Esophagus muscularis mucosa (tissue), 4 donors: ENCODE data around the gene GRHL1. TPM values are rescaled to one million over a fixed set of nuclear protein-coding genes. Genes with fewer than 3 reads are reported as not detected.
"Not testable (repeated sequence)": the region's sequence is repeated elsewhere in the genome, so short reads cannot be mapped to it uniquely, and the experiment has no call there.

ENCODE experiments used
- DNase-seq: peaks from one replicate; pipeline ENCODE4 v3.0.0-alpha.2; 2017; ENCODE audit errors: extremely low spot score
- H3K27ac ChIP-seq, 4 donors: fragments of 200-600 bp; sonication (generic); replicated peaks in 1 of 4; 1 replicate in 3 of 4; 2 replicates in 1 of 4; pipeline ENCODE4 v1.5.1; 2016 to 2019; ENCODE audit warnings: mild to moderate bottlenecking in 1 of 4
- H3K27me3 ChIP-seq, 4 donors: fragments of 200-600 bp; sonication (generic); one replicate each; pipeline versions ENCODE4 v1.5.1 to v1.6.0; 2016 to 2019
- H3K36me3 ChIP-seq, 4 donors: fragments of 200-600 bp; sonication (generic); one replicate each; pipeline ENCODE4 v1.5.1; 2016 to 2019
- H3K4me1 ChIP-seq, 4 donors: fragments of 200-600 bp; sonication (generic); one replicate each; pipeline ENCODE4 v1.5.1; 2016 to 2019
- H3K4me3 ChIP-seq, 4 donors: fragments of 200-600 bp; sonication (generic); 1 replicate in 2 of 4; 2 replicates in 2 of 4; pipeline ENCODE4 v1.5.1; 2016 to 2019; ENCODE audit warnings: mild to moderate bottlenecking in 4 of 4, moderate library complexity in 1 of 4
- H3K9me3 ChIP-seq, 4 donors: fragments of 200-600 bp; sonication (generic); 1 replicate in 3 of 4; 2 replicates in 1 of 4; pipeline ENCODE4 v1.5.1; 2016 to 2019
- CTCF ChIP-seq, 3 experiments: fragments of 200-600 bp in 2 of 3; fragments of 450-650 bp in 1 of 3; sonication (generic) in 2 of 3; IDR thresholded peaks; one replicate each; pipeline ENCODE4 v1.5.1; 2017 to 2019; ENCODE audit warnings: antibody characterized with exemption in 3 of 3, mild to moderate bottlenecking in 2 of 3, moderate library complexity in 1 of 3
- EP300 ChIP-seq: sonication (generic); formaldehyde crosslinking; IDR thresholded peaks from one replicate; pipeline ENCODE4 v1.6.1; 2017; ENCODE audit warnings: antibody characterized with exemption
- POLR2A ChIP-seq: fragments of 450-650 bp; IDR thresholded peaks from one replicate; pipeline ENCODE4 v1.6.1; 2017; ENCODE audit warnings: antibody characterized with exemption, moderate library complexity, mild to moderate bottlenecking, low read depth
- POLR2AphosphoS5 ChIP-seq, 2 donors: sonication (generic); formaldehyde crosslinking; IDR thresholded peaks; one replicate each; pipeline ENCODE4 v1.6.1; 2017; ENCODE audit warnings: antibody characterized with exemption in 2 of 2
- WGBS: methylation state at CpG from one replicate; pipeline ENCODE4 v1.1.5; 2018; 5-methylcytosine and 5-hydroxymethylcytosine counted together
- intact Hi-C: fragments of 100-400 bp; cut with DNase I; formaldehyde crosslinking; loops from one replicate; pipeline ENCODE4 v1.15.1; 2023
- total RNA-seq, 4 donors: library from RNA; depleted of rRNA; stranded (reverse); fragments of >200 nt; gene quantifications; one replicate each; pipeline versions ENCODE4 v1.1.0 to v1.2.1, GENCODE V29; 2016

The GRHL1 gene
- total RNA-seq, 4 donors from 2014 or later, result 0.86 to 5.1 (median 2.6) TPM

- peak overlapping the region in 2 of 4 donors; percentile 55 to 62 for H3K27ac ChIP-seq
- no peak overlapping the region for H3K4me3 ChIP-seq
- H3K36me3 ChIP-seq, result no peaks in the 10 kb centered on the region
- intact Hi-C loops, result no loop called here
- 87% methylated on average over 9 of the region's 9 CpGs for WGBS
- H3K27me3 ChIP-seq, result no peaks in the 10 kb centered on the region
- H3K9me3 ChIP-seq, result no peaks in the 10 kb centered on the region
- TF ChIP-seq POLR2AphosphoS5 (IDR thresholded peaks at IDR 0.05) (no peak), CTCF (IDR thresholded peaks at IDR 0.05) (no peak), EP300 (no peak), POLR2A (no peak)
- no peak for DNase-seq
- H3K4me1 ChIP-seq, result peaks cover 42 to 48% (median 45%) of the 10 kb centered on the region in 4 donors
Measured at GRCh38 chr2:10008809-10009176, 57.3 kb downstream of the GRHL1 start.

- intact Hi-C loops, result no loop called here
- 93% methylated on average over 16 of the region's 19 CpGs for WGBS
- Histone ChIP-seq H3K36me3 (no peaks in the 10 kb centered on the region), H3K4me3 (no peak overlapping the region), H3K27ac (peak overlapping the region in 3 of 4 donors; percentile 55 to 62 (median 62)), H3K27me3 (no peaks in the 10 kb centered on the region), H3K4me1 (peaks cover 42 to 48% (median 45%) of the 10 kb centered on the region in 4 donors), H3K9me3 (no peaks in the 10 kb centered on the region)
- no peak for TF ChIP-seq POLR2A
- TF ChIP-seq CTCF (IDR thresholded peaks at IDR 0.05), result no peak
- no peak for TF ChIP-seq EP300
- no peak for TF ChIP-seq POLR2AphosphoS5 (IDR thresholded peaks at IDR 0.05)
- no peak for DNase-seq
Measured at GRCh38 chr2:10009271-10009810, 57.8 kb downstream of the GRHL1 start.

- intact Hi-C loops, result no loop called here
- 74% methylated on average over 28 of the region's 36 CpGs for WGBS
- Histone ChIP-seq H3K4me3 (no peak overlapping the region), H3K36me3 (no peaks in the 10 kb centered on the region), H3K27ac (peak overlapping the region in 3 of 4 donors; percentile 55 to 62 (median 62)), H3K4me1 (peaks cover 42 to 48% (median 45%) of the 10 kb centered on the region in 4 donors), H3K9me3 (no peaks in the 10 kb centered on the region), H3K27me3 (no peaks in the 10 kb centered on the region)
- no peak for TF ChIP-seq POLR2A
- TF ChIP-seq POLR2AphosphoS5 (IDR thresholded peaks at IDR 0.05), result peak; percentile 52 to 68
- TF ChIP-seq CTCF (IDR thresholded peaks at IDR 0.05), result no peak
- no peak for TF ChIP-seq EP300
- DNase-seq, result no peak
Measured at GRCh38 chr2:10009811-10010781, 58.6 kb downstream of the GRHL1 start.

GRCh38 chr2:10010861-10011605, 59.5 kb downstream of the GRHL1 start:
- H3K4me3 ChIP-seq, H3K9me3 ChIP-seq, intact Hi-C loops, H3K36me3 ChIP-seq, H3K27ac ChIP-seq, H3K27me3 ChIP-seq, DNase-seq: not testable (repeated sequence)
- WGBS, result 94% methylated on average over 52 of the region's 52 CpGs
- peaks cover 42 to 48% (median 45%) of the 10 kb centered on the region in 4 donors for H3K4me1 ChIP-seq

GRCh38 chr2:10011606-10012325, 60.3 kb downstream of the GRHL1 start:
- H3K27me3 ChIP-seq, H3K27ac ChIP-seq, H3K4me3 ChIP-seq, intact Hi-C loops, H3K36me3 ChIP-seq, H3K9me3 ChIP-seq, DNase-seq: not testable (repeated sequence)
- 92% methylated on average over 61 of the region's 61 CpGs for WGBS
- H3K4me1 ChIP-seq, result peaks cover 35 to 40% (median 39%) of the 10 kb centered on the region in 4 donors

GRCh38 chr2:10012366-10012962, 61.0 kb downstream of the GRHL1 start:
- H3K27ac ChIP-seq, DNase-seq, H3K27me3 ChIP-seq, H3K4me3 ChIP-seq, H3K36me3 ChIP-seq, H3K9me3 ChIP-seq, intact Hi-C loops: not testable (repeated sequence)
- peaks cover 28 to 33% (median 32%) of the 10 kb centered on the region in 4 donors for H3K4me1 ChIP-seq
- 91% methylated on average over 37 of the region's 37 CpGs for WGBS
